HUDEP-2 (cell line): ENCODE results near the gene CBX7.
A peak's percentile ranks its signal among the peaks of the same experiment; 100 is the strongest.

Experiments used
- DNase-seq, 76 experiments: peaks; one replicate each; lab custom pipeline; 2025; ENCODE audit not compliant: unreplicated experiment in 76 of 76; lab: John Stamatoyannopoulos, UW

CBX7 gene

DNA sequence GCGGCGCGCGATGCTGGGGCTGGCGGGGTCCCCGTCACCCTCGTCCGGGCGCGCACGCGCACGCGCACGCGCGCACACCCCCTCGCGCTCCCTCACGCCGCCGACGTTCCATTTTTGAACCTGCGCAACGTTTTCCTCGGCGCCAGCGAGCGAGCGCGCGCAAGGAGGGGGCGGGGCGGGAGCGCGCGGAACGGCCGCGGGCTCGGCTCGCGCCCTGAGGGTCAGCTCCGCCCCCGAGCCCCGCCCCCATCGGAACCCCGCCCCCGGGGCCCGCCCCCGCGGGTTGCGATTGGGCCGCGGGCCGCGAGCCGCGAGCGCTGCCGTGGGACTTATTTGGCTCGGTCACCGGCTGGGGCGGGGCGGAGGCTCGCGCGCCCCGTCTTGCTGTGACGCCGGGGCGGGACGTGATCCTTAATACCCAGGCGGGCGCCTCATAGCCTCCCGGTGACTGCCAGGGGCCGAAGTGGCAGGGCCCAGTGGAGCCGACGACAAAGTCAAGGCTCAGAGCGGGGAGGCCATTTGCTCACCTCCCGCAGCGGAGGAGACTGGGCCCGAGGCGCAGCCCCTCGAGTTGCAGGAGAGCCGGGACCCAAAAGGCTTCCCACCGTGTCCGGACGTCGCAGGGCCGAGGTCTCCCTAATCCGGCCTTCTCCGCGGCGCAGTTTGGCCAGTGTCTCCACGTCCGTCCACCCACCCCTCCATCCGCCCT lies at the start of gene CBX7:
Gene CBX7, minus strand, starts transcription at position 170 of the 709 bp plus-strand sequence. CDS start 236 bp downstream, outside the sequence.
- peak in 73 of 76 experiments; percentile 29 to 92 (median 83) for DNase-seq

DNA sequence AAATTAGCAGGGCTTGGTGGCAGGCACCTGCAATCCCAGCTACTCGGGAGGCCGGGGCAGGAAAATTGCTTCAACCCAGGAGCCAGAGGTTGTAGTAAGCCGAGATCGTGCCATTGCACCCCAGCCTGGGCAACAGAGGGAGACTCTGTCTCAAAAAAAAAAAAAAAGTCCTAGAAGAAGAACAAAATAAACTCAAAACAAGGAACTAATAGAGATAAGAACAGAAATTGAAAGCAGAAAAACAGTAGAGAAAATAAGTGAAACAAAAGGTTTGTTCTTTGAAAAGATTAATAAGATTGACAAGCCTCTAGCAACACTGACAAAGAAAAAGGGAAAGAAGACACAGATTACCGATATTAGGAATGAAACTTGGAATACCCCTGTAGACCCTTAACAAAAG lies 45.1 kb upstream of the CBX7 start:
- no peak for DNase-seq

DNA sequence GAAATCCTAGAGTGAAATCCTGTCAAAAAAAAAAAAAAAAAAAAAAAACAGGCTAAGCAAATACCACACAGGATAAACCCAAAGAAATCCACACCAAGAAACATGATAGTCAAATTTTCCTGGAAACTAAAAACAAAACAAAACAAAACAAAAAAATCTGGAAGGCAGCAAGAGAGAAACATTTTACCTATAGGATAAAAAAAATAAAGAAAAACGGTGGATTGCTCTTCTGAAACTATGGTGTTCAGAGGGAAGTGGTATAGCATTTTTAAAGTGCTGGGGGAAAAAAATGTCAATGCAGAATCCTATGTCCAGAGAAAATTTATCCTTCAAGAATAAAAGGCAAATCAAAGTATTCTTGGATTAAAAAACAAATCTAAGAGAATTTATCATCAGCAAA lies 41.6 kb upstream of the CBX7 start:
- DNase-seq: no peak

DNA sequence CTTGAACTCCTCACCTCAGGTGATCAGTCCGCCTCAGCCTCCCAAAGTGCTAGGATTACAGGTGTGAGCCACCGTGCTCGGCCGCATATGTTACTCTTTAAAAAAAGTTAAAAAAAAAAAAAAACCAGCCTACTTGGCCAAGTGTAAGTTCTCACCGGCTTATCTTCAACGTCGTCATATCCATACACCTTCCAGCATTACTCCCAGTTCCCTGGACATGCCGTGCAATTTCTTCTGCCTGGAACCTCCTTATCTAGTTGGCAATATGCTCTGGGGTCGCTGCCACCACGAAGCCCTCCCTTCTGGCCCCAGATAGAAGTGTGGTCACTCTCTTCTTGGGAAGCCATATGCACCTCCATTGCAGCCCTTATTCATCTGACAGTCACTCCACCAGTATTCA lies 36.3 kb upstream of the CBX7 start:
- no peak for DNase-seq

DNA sequence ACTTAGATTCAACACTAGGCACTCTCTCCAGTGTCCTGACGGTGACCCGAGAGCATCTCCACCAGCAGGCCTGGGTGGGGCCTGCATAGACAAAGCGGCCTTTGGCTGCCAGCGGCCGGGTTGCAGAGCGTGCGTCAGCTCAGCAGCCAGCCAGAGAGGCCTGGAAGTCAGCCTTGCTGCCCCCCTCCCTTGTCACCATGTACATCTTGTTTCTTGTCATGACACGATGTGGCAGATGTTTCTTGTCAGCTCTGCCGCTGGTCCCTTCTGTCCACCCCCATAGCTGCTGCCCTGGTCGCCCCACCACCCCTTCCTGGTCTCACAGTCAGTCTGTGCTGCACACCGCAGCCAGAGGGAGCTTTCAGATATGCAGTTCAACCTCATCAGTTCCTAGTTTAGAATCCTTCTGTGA lies 33.1 kb upstream of the CBX7 start:
- DNase-seq: no peak

DNA sequence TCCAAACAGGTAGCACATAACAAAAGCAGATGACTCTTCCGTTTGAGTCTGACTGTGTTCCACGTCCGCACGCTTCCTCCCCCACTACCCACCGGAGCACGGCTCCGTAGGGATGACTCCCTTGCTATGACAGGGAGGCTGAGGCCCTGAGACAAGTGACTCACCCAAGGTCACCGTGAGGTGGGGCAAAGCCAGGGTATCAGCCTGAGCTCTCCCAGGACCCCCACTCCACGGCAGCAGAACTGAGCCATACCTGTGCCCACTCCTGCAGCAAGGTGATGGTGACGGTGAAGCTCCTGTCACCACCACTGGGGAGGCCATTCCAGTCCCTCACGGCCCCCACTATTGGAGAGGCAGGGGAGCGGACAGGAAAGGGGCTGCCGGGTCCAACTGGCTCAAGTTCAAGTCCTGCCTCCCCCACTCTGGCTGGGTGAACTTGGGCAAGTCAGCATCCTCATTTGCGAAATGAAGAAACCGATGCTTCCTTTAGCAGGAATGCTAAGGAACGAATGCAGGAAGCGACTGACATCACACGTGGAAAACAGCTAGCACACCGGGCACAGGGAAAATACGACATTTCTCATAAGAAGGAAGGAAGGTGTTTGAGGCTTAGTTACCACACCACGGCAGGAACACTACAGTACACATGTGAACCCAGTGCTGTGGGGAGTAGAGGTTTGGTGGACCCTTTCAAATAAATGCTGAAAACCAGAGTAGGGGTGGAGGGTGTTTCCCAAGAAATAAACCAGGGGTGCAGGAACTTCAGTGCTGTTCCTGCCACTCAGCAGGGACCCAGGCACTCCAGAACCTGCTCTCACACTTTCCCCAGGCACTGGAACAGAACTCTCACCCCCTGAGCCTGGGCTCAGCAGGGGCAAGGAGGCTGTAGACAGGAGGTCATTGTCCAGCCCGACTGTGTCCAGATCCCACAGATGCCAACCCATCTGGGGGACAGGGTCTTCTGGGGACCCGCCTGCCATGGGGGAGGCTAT lies 32.4 kb upstream of the CBX7 start:
- no peak for DNase-seq

DNA sequence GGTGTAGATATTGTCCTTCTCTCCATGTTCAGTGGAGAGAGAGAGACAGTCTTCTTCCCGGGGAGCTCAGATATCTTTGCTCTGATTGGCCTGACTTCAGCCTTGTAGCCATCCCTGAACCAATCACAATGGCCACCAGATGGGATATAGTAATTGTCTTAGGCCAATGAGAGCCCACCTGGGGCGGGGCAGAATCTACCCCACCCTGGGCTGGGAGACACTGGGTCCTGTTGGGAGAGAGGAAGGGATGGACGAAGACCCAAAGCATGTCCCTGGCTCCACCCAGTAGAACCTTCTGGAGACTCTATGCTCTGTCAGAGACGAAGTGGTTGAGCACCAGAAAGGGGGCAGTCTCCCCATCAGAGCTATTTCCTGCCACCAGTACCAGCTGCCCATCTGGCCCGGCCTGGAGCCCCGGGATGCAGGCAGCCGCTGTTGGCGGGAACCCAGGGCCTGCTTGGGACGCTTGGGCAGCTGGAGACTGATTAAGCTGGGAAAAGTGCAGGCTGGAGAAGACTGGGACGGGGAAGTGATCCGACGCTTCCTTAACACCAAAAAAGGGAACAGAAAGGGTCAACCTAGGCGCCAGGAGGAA lies 31.6 kb upstream of the CBX7 start:
- no peak for DNase-seq

DNA sequence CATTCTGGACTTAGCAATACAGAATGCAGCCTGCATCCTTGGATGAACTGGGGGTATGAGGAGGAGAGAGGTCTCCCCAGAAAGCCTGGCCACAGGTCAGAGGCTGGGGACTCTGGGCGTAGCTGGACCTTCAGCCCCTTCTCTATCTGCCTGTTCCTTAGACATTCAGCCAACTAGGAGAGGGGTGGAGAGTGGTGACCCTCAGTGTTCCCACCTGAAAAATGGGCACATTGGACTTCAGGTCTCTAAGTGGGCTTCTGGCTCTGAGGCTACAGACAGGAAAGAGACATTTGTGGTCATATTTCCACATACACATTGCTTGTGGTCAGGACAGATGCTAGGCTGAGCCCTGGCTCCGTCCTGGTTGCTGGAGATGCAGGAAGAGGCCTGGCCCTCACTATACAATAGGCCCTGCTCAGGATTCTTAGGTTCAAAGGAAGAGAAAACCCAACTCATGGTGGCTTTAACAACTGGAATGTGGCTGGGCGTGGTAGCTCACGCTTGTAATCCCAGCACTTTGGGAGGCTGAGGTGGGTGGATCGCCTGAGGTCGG lies 30.1 kb upstream of the CBX7 start:
- no peak for DNase-seq

DNA sequence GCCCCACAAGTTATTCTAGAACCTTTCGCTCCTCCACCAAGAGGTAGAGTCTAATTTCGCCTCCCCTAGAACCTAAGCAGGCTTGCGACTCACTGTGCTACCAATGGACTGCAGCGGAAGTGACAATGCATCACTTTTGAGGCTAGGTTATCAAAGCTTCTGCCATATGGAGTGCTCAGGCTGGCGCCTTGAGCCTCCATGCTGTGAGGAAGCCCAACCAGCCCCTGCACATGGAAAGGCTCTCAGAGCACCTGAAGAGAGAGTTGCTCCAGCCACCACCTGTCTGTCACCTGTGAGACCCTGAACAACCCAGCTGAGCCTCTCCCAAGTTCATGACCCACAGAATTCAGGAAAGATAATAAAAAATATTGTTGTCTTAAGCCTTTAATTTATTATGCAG lies 29.3 kb upstream of the CBX7 start:
- no peak for DNase-seq

DNA sequence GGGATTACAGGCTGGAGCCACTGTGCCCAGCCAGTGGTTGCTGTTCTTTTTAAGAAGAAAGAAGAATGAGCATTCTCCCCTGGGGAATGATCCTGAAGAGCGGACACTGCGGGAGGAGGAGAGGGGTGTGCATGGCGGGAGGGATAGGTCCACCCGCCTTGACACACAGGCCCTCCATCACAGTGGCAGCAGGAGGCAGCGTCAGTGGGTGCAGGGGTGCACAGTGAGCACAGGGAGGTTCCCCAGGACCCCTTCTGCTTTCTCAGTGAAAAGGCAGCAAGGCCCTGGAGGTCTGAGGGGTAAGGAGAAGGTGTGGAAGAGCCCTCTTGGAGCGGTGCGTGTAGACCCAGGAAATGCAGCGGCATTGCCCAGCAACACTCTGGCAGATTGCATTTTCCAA lies 28.9 kb upstream of the CBX7 start:
- no peak for DNase-seq

DNA sequence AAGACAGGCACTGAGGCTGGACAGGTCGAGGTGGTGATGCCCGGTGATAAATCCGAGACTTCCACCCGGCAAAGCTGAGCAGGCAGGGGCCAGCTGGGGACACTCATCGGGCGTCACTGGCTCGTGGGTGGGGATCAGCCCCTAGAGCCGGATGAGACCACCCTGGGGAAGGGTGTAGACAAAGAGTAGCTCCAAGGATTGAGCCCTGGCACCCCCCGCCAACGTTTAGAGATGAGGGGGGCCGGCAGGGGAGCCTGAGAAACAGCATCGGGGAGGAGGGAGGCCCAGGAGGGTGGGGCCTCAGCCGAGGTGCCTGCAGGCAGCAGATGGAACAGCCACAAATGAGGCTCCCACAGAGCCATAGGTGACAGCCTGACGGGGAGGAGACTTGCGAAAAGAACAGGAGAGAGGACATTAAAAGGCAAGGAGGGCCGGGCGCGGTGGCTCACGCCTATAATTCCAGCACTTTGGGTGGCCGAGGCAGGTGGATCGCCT lies 27.4 kb upstream of the CBX7 start:
- no peak for DNase-seq

DNA sequence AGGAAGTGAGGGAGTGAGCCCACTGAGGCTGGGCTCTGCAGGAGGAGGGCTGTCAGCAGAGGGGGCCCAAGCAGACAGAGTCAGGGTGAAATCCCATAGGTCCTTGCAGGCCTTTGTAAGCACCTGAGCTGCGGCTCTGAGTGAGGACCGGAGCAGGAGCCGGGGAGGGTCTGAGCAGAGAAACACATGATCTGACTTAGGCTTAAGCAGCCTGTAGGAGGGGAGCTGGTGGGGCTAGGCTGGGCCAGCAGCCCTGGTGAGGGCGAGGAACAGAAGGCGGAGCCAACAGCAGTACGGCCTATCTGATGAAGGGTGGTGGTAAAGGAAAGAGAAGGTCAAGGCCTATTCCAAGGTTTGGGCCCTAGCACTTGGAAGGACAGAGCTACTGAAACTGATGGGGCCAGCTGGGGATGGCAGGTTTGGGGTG lies 26.9 kb upstream of the CBX7 start:
- peak in 2 of 76 experiments; percentile 9 for DNase-seq

DNA sequence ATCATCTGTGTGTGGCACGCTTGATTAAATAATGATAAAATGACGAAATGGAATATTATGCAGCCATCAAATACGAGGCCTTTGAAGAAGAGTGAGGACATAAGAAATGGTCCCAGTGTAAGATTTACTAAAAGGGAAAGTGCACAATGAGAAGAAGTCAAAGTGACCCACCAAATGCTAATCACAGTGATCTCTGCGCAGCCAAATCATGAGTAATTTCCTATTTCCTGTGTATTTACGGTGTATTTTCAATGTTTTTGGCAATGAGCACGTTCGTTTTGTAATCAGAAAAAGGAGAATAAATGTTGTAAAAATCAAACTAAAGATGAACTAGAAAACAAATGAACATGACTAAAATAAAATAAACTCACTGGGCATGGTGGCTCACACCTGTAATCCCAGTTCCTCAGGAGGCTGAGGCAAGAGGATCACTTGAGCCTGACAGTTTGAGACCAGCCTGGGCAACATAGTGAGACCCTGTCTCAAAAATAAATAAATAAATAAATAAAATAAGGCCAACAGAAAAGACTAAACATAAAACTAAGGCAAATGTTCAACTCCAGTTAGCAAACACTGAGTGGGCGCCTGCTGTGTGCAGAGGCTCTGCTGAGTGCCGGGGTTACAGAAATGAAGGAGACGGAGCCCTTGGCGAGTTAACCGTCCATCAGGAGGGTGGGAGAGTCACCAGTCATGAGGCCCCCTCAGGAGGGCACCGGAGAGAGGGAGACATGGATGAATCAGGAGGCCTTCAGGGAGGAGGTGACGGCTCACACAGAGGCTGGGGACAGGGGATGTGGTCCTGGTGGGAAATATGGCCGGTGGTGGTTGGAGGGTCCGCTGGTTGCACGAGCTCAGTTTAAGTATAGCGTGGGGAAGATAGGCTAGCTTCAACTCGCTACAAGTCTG lies 26.0 kb upstream of the CBX7 start:
- DNase-seq: no peak

DNA sequence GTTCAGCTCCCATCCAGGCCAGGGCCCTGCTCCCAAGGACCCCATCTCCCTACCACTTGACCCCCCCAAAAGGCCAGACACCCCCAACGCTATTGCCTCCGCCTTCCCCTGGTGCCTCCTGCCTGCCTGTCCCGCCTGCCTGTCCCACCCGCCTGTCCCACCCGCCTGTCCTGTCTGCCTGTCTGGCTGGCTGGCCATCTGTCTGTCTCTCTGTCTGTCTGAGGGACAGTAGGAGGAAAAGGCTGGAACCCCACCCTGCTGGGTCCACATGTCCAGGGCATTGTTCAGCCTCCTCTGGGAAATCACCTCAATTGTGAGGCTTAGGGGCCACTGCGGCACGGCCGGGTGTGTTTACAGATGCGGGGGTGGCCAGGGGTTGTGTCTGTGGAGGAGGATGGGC lies 25.3 kb upstream of the CBX7 start:
- DNase-seq: no peak

DNA sequence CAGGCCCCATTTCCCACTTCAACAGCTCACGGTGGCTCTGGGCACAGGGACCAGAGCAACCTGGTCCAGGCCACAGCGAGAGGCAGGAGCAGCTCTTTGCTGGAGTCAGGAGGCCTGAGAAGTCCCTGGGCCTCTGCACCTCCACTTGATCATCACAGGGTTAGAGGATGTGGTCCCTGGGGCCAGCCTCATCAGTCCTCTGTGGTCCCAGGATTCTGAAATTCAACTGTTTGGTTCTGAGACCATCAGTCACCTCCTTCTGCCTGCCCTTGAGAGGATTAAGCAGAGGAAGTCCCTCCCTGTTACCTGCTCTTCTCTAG lies 24.9 kb upstream of the CBX7 start:
- no peak for DNase-seq

DNA sequence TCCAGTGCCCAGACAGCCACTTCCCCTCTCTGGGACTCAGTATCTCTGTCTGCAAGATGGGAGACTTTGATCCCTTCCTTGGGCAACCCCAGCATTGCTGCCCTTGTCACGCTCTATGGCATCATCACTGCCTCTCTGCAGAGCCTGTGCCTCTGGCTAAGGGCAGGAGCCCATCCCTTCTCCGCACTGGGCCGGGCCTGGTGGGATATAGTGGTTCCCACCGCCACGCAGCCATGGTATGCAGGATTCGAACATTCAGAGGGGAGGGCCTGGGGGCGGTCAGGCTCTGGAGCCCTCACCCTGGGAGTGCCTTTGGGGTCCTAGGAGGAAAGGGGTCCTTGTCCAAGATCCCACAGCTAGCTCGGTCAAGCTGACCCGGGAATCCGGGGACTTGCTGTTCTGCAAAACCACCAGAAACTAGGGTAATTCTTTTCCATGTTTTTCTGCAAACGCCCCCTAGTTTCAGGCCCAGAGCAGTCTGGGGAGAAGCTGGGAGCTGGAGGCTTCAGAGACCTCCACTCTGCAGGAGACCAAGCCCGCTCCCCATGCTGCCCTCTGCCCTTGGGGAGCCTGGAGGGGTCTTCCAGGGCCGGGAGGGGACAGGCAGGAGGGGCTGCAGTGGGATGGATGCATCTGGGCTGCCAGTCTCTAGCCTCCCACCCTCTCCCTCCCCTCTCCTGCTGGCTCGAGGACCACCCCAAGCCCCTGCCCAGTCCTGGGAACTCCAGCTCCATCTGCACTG lies 24.4 kb upstream of the CBX7 start:
- DNase-seq: no peak

DNA sequence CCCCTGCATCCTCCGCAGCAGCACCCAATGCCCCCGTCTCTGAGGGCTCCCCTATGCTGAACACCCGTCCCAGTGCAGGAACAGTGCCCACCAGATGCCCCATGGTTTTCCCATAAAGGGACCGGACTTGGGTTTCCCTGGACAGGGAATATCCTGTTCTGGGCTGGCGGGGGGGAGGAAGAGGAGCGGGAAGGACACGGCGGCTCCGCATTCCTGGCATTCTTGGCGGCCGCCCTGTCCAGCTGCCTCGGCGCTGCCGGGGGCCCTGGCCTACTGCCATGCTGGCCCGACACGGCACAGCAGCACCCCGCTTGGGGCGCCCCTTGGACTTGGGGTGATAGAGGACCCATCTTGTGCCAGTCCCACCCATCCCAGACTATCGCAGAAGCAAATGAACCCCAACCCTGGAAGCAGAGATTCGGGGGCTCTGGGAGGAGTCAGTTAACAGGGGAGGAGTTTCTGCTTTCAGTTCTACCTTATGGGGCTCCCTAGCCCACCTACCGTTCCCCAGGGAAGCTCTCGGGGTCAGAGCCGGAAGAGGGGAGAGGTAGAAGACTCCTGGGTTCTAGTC lies 23.7 kb upstream of the CBX7 start:
- no peak for DNase-seq

DNA sequence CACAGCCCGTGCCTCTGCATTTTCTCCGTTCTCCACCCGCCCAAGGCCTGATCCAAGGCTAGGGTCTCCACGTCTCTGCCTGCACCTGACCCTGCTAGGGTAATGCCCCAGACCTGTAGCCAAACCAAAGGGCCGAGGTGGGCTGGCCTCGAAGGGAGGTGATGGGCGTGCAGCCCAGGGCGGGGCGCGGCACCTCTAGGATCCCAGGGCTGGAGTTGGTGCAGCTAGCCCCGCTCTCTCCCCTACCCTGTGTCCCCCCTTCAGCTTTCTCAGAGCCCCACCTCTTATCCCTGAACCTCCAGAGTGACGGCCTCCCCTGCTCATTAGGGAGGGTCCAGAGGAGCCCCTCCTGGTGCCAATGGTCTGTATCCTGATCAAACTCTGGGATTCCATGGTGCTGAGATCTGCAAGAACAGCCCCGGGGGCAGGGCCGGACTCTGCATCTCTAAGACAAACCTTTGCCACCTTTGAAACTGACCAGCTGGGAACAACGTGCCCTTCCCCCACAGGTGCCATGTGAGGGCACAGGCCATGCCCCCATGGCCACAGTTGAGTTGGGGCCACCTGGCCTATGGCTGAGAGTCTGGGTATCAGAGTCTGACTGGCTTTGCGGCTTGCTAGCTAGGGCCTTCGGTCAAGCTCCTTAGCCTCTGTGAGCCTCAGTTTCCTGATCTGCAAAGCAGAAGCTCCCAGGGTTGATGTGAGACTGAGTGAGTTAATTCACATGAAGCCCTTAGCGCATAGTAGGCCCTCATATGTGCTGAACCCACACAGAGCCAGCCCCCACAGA lies 23.1 kb upstream of the CBX7 start:
- no peak for DNase-seq
